ENCODE results near the gene CDPF1. TPM values are rescaled to one million over a fixed set of nuclear protein-coding genes. Genes with fewer than 3 reads are reported as not detected.
"Not testable (repeated sequence)": the region's sequence is repeated elsewhere in the genome, so short reads cannot be mapped to it uniquely, and the experiment has no call there.

The CDPF1 gene
- total RNA-seq, 1 donor from 2014 or later = 15.3 TPM

DNA sequence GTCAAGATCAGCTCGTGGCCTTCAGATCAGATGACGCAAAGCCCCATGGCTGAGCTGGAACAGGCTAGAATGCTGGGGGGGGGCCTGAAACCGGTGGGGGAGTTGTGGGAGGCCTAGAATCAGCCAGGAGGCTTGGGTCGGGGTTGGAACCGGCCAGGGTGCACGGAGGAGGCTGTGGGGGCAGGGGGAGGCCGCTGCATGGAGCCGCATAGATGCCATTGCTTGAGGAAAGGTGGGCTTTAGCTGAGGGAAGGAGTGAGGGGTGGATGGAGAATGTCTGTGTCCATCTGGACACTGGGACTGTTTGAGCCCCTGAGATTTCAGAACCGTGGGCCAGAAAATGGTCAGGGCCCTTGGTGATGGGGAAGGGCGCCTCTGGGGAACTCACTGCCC lies 25.2 kb downstream of the CDPF1 start:
- DNase-seq = no peak

GRCh38 chr22:46224044-46224897 lies 25.8 kb downstream of the CDPF1 start:
- DNase-seq = no peak

GRCh38 chr22:46220921-46221320 lies 29.2 kb downstream of the CDPF1 start:
- no peak for DNase-seq

DNA sequence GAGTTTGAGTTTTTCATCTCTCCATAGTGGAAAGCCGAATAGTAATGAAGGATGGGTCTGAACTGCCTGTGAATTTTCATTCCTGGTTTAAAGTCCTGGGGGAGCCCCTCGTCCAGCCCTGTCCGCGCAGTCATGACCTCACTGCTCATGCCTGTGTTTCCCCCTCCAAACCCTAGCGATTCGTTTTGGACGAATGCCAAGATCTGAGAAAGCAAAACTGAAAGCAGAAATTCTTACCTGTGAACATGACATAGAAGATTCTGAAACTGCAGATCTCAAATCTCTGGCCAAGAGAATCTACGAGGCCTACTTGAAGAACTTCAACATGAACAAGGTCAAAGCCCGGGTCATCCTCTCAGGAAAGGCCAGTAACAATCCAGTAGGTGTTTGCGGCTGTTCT lies 30.5 kb downstream of the CDPF1 start:
- no peak for DNase-seq

- no peak for DNase-seq
Measured at GRCh38 chr22:46214616-46215015, 35.5 kb downstream of the CDPF1 start.

- DNase-seq = no peak
Measured at GRCh38 chr22:46214149-46214548, 35.9 kb downstream of the CDPF1 start.

DNA sequence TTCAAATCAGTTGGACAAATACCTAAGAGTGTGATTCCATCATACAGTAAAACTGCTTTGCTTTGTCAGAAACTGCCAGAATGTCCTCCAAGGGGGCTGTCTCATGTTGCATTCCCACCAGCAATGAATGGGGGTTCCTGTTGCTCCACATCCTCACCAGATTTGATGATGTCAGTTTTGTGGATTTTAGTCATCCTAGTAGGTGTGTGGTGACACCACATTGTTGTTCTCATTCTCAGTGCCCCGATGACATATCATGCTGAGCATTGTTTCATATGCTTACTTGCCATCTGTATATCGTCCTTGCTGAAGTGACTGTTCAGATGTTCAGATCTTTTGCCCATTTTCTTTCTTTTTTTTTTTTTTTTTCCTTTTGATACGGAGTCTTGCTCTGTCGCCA lies 37.0 kb downstream of the CDPF1 start:
- DNase-seq = no peak

- no peak for DNase-seq
Measured at GRCh38 chr22:46212195-46212594, 37.9 kb downstream of the CDPF1 start.

GRCh38 chr22:46209262-46209661 lies 40.8 kb downstream of the CDPF1 start:
- no peak for DNase-seq

GRCh38 chr22:46203601-46203980 lies 46.5 kb downstream of the CDPF1 start:
- DNase-seq = no peak

DNA sequence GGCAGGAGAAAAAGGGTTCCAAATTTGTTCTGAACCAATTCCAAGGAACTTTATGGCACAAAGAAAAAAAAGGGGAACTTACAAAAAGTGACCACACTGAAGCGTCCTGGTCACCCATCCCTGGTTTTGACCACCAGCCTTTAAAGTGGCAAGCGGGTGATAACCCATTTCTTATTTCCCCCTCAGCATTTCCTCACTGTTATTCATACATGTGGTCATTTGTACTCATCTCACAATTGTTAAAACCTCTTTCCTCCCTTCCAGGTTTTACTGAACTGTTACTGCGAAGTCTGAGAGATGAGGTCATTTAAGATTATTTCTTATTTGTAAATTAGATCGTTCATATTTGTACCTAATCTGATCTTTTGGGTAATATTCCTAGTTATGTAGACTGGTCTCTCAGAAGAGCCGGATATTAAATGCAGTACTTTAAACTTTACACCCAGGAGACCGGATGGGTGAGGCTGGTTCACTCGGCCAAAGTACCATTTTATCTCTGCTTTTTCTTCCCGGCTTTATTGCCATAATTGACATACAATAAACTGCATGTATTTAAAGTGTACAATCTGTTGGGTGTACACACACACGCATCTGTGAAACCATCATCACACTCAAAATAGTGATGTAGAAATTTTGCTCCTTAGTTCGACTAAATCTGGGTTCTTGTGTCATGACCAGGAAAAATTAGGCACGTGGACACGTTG lies 47.0 kb downstream of the CDPF1 start:
- DNase-seq = no peak

DNA sequence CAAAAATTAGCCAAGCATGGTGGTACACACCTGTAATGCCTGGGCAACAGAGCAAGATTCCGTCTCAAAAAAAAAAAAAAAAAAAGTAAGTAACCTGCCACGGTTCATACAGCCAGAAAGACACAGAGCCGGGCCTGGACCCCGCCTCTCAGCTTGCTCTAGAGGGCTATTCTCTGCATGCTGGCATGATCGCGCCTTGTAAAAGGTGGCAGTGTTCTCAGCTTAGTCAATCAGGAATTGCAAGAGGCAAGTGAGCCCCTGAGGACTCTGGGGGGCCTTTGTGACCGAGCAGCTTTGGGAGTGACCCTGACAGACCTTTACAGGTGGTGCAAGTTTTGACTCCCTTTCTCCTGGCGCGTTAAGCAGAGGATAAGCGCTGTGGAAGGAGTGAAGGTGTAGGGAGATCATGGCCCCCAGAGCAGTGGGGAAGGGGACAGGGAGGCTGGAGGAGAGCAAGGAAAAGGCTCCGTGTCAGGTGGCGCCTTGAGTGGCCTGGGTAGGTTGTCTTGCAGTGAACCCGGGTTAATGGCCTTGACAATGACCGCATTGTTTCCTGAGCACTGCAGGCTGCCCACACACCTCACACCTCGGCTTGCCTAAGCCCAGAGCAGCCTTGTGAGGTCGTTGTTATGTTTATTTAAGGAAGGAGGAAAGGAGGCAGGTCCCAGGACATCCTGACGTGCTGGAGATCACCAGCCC lies 48.9 kb downstream of the CDPF1 start:
- no peak for DNase-seq

DNA sequence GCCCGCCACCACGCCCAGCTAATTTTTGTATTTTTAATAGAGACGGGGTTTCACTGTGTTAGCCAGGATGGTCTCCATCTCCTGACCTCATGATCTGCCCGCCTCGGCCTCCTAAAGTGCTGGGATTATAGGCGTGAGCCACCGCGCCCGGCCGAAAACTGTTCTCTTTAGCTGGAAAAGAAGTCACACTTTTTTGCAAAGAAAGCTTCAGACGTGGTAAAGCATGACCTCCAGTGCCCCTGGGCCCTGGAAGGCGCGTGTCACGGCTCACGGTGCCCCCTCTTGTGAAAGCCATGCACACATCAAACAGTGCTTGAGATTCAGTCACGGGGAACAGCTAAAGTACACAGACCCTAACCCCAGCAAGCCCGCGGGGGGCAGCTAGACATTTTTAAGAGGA lies 51.3 kb downstream of the CDPF1 start:
- not testable (repeated sequence) for DNase-seq

DNA sequence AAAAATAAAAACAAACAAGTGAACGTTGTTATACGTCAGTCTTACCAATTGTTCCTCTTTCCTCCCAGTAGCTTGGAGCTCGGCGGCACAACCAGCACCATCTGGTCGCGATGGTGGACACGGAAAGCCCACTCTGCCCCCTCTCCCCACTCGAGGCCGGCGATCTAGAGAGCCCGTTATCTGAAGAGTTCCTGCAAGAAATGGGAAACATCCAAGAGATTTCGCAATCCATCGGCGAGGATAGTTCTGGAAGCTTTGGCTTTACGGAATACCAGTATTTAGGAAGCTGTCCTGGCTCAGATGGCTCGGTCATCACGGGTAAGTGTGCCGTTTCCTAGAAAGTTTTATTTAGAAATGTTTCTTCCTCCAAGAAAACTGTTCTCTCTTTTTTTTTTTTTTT lies 51.8 kb downstream of the CDPF1 start:
- no peak for DNase-seq

GRCh38 chr22:46196278-46196677 lies 53.8 kb downstream of the CDPF1 start:
- no peak for DNase-seq

DNA sequence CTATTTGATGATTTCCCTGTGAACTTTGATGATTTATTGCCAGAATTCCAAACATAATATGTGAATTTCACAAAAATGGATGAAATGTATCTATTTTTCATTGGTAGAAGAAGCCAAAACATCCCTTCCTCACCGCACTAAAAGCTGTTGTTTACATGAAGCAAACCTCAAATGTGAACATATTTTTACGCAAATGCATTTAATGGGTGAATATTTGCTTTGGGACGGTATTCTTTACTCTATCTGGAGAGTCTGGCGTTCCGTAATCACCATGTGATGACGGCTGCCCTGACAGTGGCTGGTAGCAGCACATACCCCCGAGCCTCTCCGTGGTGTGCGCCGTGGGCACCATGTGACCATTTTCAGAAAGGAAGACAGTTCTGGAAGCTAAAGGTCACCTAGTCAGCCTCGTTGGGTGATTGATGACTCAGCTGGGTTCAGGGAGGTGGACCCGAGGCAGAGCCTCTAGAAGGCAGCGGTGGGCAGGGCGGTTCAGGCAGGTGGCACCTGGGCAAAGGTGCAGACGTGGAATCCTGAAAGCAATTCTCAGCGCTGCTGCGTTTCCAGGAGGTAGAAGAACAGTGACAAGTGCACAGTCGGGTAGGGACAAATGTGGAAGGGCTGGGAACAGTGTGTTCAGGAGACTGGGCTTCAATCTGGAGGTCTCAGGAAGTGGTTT lies 54.5 kb downstream of the CDPF1 start:
- no peak for DNase-seq

Other genes starting within 250 kb of the CDPF1 start
- 3.3 TPM for gene PPARA, start 99.8 kb downstream of the CDPF1 start, total RNA-seq
- gene PKDREJ, start 13.1 kb upstream of the CDPF1 start, total RNA-seq = under 0.01 TPM
- 5.6 TPM for gene TTC38, start 17.7 kb upstream of the CDPF1 start, total RNA-seq
- gene GTSE1, start 46.6 kb upstream of the CDPF1 start, total RNA-seq = 1.1 TPM
- 19.0 TPM for gene TRMU, start 85.4 kb upstream of the CDPF1 start, total RNA-seq